GM12875 (cell line): ENCODE data around the gene NECTIN1.

Experiments
- H3K4me3 ChIP-seq: one replicate; pipeline ENCODE4 v1.5.1; 2011; ENCODE audit warnings: low read depth, low read length, control low read depth
- TF ChIP-seq, protein P1 (sequence below): IDR thresholded peaks from 2 replicates; pipeline ENCODE4 v1.5.1; 2011; ENCODE audit warnings: low read depth, mild to moderate bottlenecking, control low read depth, inconsistent platforms, low read length, moderate library complexity, borderline replicate concordance; ENCODE audit not compliant: insufficient read depth

Gene NECTIN1

DNA sequence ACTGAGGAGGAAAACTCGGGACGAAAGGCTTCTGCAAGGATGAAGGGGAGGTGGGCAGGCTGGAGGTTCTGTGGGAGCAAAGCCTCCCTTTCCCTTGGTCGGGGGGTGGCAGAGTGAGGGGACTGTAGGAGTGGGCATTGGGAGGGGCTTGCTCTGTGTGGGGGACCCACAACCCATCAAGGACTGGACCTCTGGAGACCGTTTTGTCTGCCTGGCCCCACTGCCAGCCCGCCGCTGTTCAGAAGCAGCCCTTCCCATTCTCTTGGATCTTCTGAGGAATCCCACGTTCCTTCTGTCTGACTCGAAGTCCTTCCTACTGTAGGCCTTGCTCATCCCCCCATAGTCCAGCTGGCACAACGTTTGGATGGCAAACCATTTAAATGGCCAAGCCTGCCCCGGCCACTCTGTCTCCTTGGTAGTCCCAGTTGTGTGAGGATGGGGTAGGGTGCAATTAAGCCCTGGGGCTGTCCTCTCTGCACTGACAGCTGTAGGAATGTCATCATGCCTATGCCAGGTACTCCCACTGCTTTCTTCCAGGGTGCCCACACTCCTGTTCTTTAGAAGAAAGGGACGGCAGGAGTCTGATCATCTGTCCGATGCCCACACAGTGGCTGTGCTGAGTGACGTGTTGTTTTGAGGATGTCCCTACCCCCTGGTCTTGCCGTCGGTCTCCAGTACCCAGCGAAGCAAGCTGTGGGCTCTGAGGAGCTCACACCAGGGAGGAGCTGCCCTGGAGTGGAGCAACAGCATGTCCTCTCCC lies 17.0 kb upstream of the NECTIN1 start:
- no peak overlapping the region for H3K4me3 ChIP-seq
- TF ChIP-seq, protein P1, sequence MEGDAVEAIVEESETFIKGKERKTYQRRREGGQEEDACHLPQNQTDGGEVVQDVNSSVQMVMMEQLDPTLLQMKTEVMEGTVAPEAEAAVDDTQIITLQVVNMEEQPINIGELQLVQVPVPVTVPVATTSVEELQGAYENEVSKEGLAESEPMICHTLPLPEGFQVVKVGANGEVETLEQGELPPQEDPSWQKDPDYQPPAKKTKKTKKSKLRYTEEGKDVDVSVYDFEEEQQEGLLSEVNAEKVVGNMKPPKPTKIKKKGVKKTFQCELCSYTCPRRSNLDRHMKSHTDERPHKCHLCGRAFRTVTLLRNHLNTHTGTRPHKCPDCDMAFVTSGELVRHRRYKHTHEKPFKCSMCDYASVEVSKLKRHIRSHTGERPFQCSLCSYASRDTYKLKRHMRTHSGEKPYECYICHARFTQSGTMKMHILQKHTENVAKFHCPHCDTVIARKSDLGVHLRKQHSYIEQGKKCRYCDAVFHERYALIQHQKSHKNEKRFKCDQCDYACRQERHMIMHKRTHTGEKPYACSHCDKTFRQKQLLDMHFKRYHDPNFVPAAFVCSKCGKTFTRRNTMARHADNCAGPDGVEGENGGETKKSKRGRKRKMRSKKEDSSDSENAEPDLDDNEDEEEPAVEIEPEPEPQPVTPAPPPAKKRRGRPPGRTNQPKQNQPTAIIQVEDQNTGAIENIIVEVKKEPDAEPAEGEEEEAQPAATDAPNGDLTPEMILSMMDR, result no peak

DNA sequence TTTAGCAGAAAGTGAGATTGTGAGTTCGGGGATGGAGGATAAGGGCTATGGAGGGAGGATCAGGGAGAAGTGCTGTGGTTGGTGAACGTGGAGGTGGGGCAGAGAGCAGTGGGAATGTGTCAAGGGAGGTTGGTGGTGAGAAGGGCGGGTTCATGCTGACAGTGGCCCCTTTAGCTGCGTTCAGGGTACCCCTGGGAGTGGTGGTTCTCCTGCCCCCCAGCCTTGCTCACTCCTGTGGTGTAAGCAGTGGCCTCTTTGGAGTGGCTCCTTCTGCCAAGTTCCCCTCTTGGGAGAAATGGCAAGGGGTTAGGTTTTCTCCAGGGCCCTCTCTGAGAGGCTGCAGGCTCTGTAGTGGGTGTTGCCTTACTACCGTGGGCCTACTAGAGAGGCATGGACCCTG lies 16.1 kb upstream of the NECTIN1 start:
- TF ChIP-seq, protein P1, result no peak
- no peak overlapping the region for H3K4me3 ChIP-seq

DNA sequence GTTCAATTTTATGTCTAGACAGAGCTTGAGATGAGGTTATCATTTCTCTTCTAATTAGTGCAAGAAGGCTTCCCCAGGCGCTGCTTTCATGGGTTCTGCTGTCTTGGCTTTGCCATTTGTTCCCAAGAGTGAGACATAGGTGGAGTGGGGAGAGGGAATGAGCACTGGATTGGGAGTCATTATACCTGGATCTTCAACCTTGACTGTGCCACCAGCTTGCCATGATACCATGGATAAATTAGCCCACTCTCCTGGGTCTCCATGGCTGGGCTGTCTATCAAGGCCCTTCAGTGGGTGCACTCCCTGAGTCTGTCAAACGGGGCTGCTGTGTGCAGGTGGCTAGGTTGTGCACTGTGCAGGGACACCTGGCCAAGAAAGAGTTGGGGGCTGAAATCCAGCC lies 15.6 kb upstream of the NECTIN1 start:
- TF ChIP-seq, protein P1, result no peak
- no peak overlapping the region for H3K4me3 ChIP-seq

DNA sequence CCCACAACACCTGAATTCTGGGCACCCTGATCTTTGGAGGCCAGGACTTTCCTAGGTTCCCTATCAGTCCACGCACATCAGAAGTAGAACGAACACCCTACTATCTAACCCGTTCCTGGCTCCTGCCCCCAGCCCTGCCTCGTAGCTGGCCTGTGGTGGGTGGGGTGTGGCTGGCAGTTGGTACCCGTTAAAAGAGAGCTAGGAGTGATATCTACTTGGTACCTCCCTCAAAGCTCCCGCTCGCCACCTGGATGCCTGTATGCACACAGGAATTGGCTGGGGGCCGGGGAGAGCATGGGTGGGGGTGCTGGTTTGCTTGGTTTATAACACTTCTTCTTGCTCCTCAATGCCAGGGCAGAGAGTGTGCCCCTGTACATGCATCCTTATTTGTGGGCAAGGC lies 14.0 kb upstream of the NECTIN1 start:
- no peak overlapping the region for H3K4me3 ChIP-seq

DNA sequence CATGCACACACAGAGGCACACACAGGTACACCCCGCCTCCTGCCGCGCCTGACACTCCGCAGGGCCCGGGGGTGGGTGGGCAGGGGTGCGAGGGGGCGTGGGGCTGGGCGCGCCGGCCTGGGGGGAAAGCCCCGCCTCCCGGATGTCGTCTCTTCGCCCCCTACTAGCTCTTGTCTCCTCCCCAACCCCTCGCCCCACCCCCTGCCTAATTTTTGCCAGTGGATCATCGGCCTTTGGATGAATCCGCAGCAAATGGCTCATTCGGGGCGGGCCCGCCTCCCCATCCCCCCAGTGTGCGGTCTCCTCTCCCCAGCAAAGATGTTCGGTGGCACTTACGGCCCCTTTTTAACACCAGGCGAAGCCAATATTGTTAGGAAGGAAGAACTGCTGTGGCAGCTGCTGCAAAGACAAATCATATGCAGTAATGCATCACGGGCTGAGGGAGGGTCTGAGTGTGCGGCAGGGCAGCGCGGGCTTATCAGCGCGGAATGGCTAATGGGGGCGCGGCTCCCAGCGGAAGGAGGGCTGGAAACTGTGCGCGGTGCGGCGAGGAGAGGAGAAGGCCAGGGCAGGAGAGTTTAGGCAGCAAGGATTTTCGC lies 13.4 kb upstream of the NECTIN1 start:
- TF ChIP-seq, protein P1, result no peak
- H3K4me3 ChIP-seq, result no peak overlapping the region

More for the DNA sequence above, 14.0 kb upstream of the NECTIN1 start:
- TF ChIP-seq, protein P1, result no peak

DNA sequence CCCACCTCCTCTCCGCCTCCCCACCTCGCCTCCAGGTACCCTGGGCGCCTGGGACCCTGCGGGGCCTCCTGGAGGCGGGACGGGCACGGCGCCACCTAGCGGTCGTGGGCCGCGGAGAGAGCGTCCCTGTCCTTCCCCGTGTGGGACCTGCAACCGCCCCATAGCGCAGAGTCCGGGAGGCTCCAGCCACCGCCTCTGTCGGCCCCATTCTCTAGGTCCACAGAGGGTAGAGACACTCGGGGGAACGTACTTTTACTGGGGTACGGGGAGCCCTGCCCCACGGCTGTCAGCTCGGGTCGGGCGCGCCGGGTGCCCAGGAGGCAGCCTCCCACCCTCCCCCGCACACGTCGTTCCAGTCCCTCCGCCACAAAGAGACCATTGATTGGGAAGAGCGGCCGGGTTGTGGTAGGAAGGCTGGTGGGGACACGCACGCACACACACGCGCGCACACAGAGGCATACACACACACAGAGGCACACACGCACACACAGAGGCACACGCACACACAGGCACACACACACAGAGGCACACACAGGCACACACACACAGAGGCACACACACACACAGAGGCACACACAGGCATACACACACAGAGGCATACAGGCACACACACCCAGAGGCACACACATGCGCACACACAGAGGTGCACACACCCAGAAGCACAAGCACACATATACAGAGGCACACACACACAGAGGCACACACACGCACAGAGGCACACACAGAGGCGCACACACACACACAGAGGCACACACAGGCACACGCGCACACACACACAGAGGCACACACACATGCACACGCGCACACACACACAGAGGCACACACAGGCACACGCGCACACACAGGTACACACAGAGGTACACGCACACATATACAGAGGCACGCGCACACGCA lies 12.6 kb upstream of the NECTIN1 start:
- H3K4me3 ChIP-seq, result no peak overlapping the region
- TF ChIP-seq, protein P1, result peak; percentile 90
